Esophagus muscularis mucosa (tissue), 4 donors: ENCODE results near the gene LGALS1. TPM values are rescaled to one million over a fixed set of nuclear protein-coding genes. Genes with fewer than 3 reads are reported as not detected.

Experiments used
- DNase-seq: peaks from one replicate; pipeline ENCODE4 v3.0.0-alpha.2; 2017; ENCODE audit errors: extremely low spot score
- H3K27ac ChIP-seq, 4 donors: fragments of 200-600 bp; sonication (generic); replicated peaks in 1 of 4; 1 replicate in 3 of 4; 2 replicates in 1 of 4; pipeline ENCODE4 v1.5.1; 2016 to 2019; ENCODE audit warnings: mild to moderate bottlenecking in 1 of 4
- H3K27me3 ChIP-seq, 4 donors: fragments of 200-600 bp; sonication (generic); one replicate each; pipeline versions ENCODE4 v1.5.1 to v1.6.0; 2016 to 2019
- H3K36me3 ChIP-seq, 4 donors: fragments of 200-600 bp; sonication (generic); one replicate each; pipeline ENCODE4 v1.5.1; 2016 to 2019
- H3K4me1 ChIP-seq, 4 donors: fragments of 200-600 bp; sonication (generic); one replicate each; pipeline ENCODE4 v1.5.1; 2016 to 2019
- H3K4me3 ChIP-seq, 4 donors: fragments of 200-600 bp; sonication (generic); 1 replicate in 2 of 4; 2 replicates in 2 of 4; pipeline ENCODE4 v1.5.1; 2016 to 2019; ENCODE audit warnings: mild to moderate bottlenecking in 4 of 4, moderate library complexity in 1 of 4
- H3K9me3 ChIP-seq, 4 donors: fragments of 200-600 bp; sonication (generic); 1 replicate in 3 of 4; 2 replicates in 1 of 4; pipeline ENCODE4 v1.5.1; 2016 to 2019
- EP300 ChIP-seq: sonication (generic); formaldehyde crosslinking; IDR thresholded peaks from one replicate; pipeline ENCODE4 v1.6.1; 2017; ENCODE audit warnings: antibody characterized with exemption
- POLR2A ChIP-seq: fragments of 450-650 bp; IDR thresholded peaks from one replicate; pipeline ENCODE4 v1.6.1; 2017; ENCODE audit warnings: antibody characterized with exemption, moderate library complexity, mild to moderate bottlenecking, low read depth
- POLR2AphosphoS5 ChIP-seq, 2 donors: sonication (generic); formaldehyde crosslinking; IDR thresholded peaks; one replicate each; pipeline ENCODE4 v1.6.1; 2017; ENCODE audit warnings: antibody characterized with exemption in 2 of 2
- WGBS: methylation state at CpG from one replicate; pipeline ENCODE4 v1.1.5; 2018; 5-methylcytosine and 5-hydroxymethylcytosine counted together
- intact Hi-C: fragments of 100-400 bp; cut with DNase I; formaldehyde crosslinking; loops from one replicate; pipeline ENCODE4 v1.15.1; 2023
- total RNA-seq, 4 donors: library from RNA; depleted of rRNA; stranded (reverse); fragments of >200 nt; gene quantifications; one replicate each; pipeline versions ENCODE4 v1.1.0 to v1.2.1, GENCODE V29; 2016
- TF ChIP-seq, protein P1 (sequence below), 3 experiments: fragments of 200-600 bp in 2 of 3; fragments of 450-650 bp in 1 of 3; sonication (generic) in 2 of 3; IDR thresholded peaks; one replicate each; pipeline ENCODE4 v1.5.1; 2017 to 2019; ENCODE audit warnings: antibody characterized with exemption in 3 of 3, mild to moderate bottlenecking in 2 of 3, moderate library complexity in 1 of 3

Gene LGALS1
- total RNA-seq, 4 donors from 2014 or later, result 710 to 1,112 (median 1,021) TPM

DNA sequence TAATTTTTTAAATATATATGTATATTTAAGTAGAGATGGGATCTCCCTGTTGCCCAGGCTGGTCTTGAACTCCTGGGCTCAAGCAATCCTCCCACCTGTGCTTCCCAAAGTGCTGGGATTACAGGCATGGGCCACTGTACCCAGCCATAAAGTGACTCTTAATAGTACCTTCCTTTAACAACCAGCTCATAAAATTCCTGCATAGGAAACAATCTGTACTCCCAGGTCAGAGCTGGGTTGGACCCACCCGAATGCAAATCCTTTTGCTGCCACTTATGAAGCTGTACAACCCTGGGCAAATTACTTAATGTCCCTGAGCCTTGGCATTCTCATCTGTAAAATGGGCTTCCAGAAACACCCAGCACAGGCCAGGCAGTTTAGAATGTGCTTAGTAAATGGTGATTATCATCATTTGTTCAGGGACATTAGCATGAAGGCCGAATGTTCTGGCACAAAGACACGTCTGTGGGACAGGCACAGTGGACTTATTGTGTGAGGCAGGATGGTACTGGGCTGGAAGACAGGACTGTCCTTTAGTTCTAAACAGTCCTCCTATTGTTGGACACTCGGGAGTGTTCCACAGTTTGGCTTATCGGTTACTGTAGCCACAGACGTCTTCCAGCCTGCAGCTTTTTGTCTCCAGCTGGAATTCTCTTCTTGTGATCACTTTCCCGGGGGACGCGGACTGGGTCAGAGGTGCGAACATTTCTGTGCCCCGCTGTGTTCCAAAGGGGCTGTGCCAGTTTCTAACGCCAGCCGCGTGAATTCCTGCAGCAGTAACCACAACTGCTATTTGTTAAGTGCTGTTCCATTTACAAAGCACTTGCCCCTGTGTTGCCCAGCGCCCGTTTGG lies 11.0 kb upstream of the LGALS1 start:
- Histone ChIP-seq H3K27ac (peak overlapping the region in 3 of 4 donors; percentile 4 to 83 (median 25)), H3K36me3 (peaks cover 8 to 23% (median 18%) of the 10 kb centered on the region in 4 donors), H3K4me1 (peaks cover 23 to 59% (median 56%) of the 10 kb centered on the region in 4 donors), H3K27me3 (no peaks in the 10 kb centered on the region), H3K9me3 (no peaks in the 10 kb centered on the region), H3K4me3 (no peak overlapping the region)
- no peak for DNase-seq
- TF ChIP-seq POLR2A (no peak), POLR2AphosphoS5 (IDR thresholded peaks at IDR 0.05) (peak in 1 of 2 donors; percentile 5)
- WGBS, result 81% methylated on average over 15 of the region's 16 CpGs
- intact Hi-C loops, result no loop called here

GRCh38 chr22:37665487-37665886 lies 9.9 kb upstream of the LGALS1 start:
- Histone ChIP-seq H3K27me3 (no peaks in the 10 kb centered on the region), H3K9me3 (no peaks in the 10 kb centered on the region), H3K4me1 (peaks cover 17 to 54% (median 53%) of the 10 kb centered on the region in 4 donors), H3K4me3 (no peak overlapping the region), H3K36me3 (peaks cover 8 to 23% (median 18%) of the 10 kb centered on the region in 4 donors), H3K27ac (peak overlapping the region in 1 of 4 donors; percentile 48)
- WGBS, result 89% methylated on average over 7 of the region's 24 CpGs
- no peak for DNase-seq
- intact Hi-C loops, result no loop called here
- TF ChIP-seq POLR2A (no peak), POLR2AphosphoS5 (IDR thresholded peaks at IDR 0.05) (no peak), EP300 (no peak)
- TF ChIP-seq, protein P1, sequence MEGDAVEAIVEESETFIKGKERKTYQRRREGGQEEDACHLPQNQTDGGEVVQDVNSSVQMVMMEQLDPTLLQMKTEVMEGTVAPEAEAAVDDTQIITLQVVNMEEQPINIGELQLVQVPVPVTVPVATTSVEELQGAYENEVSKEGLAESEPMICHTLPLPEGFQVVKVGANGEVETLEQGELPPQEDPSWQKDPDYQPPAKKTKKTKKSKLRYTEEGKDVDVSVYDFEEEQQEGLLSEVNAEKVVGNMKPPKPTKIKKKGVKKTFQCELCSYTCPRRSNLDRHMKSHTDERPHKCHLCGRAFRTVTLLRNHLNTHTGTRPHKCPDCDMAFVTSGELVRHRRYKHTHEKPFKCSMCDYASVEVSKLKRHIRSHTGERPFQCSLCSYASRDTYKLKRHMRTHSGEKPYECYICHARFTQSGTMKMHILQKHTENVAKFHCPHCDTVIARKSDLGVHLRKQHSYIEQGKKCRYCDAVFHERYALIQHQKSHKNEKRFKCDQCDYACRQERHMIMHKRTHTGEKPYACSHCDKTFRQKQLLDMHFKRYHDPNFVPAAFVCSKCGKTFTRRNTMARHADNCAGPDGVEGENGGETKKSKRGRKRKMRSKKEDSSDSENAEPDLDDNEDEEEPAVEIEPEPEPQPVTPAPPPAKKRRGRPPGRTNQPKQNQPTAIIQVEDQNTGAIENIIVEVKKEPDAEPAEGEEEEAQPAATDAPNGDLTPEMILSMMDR (IDR thresholded peaks at IDR 0.05), result no peak

DNA sequence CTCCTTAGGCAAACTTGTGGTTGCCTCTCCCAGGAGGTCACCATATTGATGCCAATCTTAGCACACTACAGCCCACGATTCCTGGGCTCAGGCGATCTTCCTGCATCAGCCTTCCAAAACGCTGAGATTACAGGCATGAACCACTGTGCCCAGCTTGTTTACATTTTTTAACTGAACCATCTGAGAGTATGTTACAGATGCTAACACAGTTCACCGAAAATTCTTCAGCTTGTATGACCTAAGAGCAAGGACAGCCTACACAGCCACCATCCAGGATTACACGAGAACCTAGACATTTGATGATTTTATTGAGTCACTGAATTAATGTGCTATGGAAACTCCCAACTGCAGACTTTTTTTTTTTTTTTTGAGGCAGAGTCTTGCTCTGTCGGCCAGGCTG lies 5.8 kb upstream of the LGALS1 start:
- H3K27me3 ChIP-seq, result no peaks in the 10 kb centered on the region
- intact Hi-C loops, result no loop called here
- peaks cover 8 to 46% (median 37%) of the 10 kb centered on the region in 4 donors for H3K4me1 ChIP-seq
- H3K36me3 ChIP-seq, result peaks cover 8 to 23% (median 18%) of the 10 kb centered on the region in 4 donors
- 63% methylated on average over 6 of the region's 6 CpGs for WGBS
- no peaks in the 10 kb centered on the region for H3K9me3 ChIP-seq
- H3K4me3 ChIP-seq, result no peak overlapping the region
- H3K27ac ChIP-seq, result peak overlapping the region in 3 of 4 donors; percentile 4 to 42 (median 5)
- TF ChIP-seq EP300, result no peak
- TF ChIP-seq, protein P1 (IDR thresholded peaks at IDR 0.05), result no peak
- TF ChIP-seq POLR2AphosphoS5 (IDR thresholded peaks at IDR 0.05), result no peak
- no peak for TF ChIP-seq POLR2A
- DNase-seq, result no peak

- Histone ChIP-seq H3K4me1 (peaks cover 23 to 65% (median 61%) of the 10 kb centered on the region in 4 donors), H3K4me3 (no peak overlapping the region), H3K9me3 (no peaks in the 10 kb centered on the region), H3K36me3 (peaks cover 0 to 2% (median 0%) of the 10 kb centered on the region in 4 donors), H3K27me3 (no peaks in the 10 kb centered on the region), H3K27ac (peak overlapping the region; percentile 91 to 98 (median 94))
- intact Hi-C loops, result no loop called here
- whole genome bisulfite sequencing, result 69% methylated on average over 15 of the region's 15 CpGs
- TF ChIP-seq, protein P1 (IDR thresholded peaks at IDR 0.05), result no peak
- no peak for TF ChIP-seq POLR2AphosphoS5 (IDR thresholded peaks at IDR 0.05)
- TF ChIP-seq POLR2A, result no peak
- no peak for TF ChIP-seq EP300
- no peak for DNase-seq
These were observed 3.1 kb upstream of the LGALS1 start for GRCh38 chr22:37672206-37672919.
